ENCODE measurements around the gene RAP2C.

Gene RAP2C

GRCh38 chrX:132219343-132219768 is at the start of gene RAP2C:
RAP2C (minus strand) TSS chrX:132219447; CDS start chrX:132217268, 2,179 bp downstream.
- DNase-seq: peak; percentile 61

- no peak for DNase-seq
Measured at GRCh38 chrX:132267392-132267791, 48.1 kb upstream of the RAP2C start.

- no peak for DNase-seq
Measured at GRCh38 chrX:132266583-132267355, 47.5 kb upstream of the RAP2C start.

- no peak for DNase-seq
Measured at GRCh38 chrX:132263127-132263526, 43.9 kb upstream of the RAP2C start.

GRCh38 chrX:132258509-132258908 is 39.3 kb upstream of the RAP2C start:
- no peak for DNase-seq

- DNase-seq: no peak
Measured at GRCh38 chrX:132257116-132257515, 37.9 kb upstream of the RAP2C start.

- no peak for DNase-seq
Measured at GRCh38 chrX:132236121-132236520, 16.9 kb upstream of the RAP2C start.

- DNase-seq: no peak
Measured at GRCh38 chrX:132235488-132235887, 16.2 kb upstream of the RAP2C start.

- no peak for DNase-seq
Measured at GRCh38 chrX:132231587-132231986, 12.3 kb upstream of the RAP2C start.

- DNase-seq: no peak
Measured at GRCh38 chrX:132227383-132228112, 8.3 kb upstream of the RAP2C start.

- DNase-seq: peak in 1 of 2 experiments; percentile 21
Measured at GRCh38 chrX:132226169-132226568, 6.9 kb upstream of the RAP2C start.

GRCh38 chrX:132218100-132218812 is 991 bp downstream of the RAP2C start:
- peak; percentile 47 to 61 for DNase-seq

- DNase-seq: peak; percentile 50 to 62
Measured at GRCh38 chrX:132217203-132218073, 1.8 kb downstream of the RAP2C start.

GRCh38 chrX:132216806-132217202 is 2.4 kb downstream of the RAP2C start:
- peak in 1 of 2 experiments; percentile 15 for DNase-seq

- peak in 1 of 2 experiments; percentile 23 for DNase-seq
Measured at GRCh38 chrX:132216283-132216682, 3.0 kb downstream of the RAP2C start.

- DNase-seq: no peak
Measured at GRCh38 chrX:132214518-132214917, 4.7 kb downstream of the RAP2C start.

- DNase-seq: peak; percentile 43 to 44
Measured at GRCh38 chrX:132209527-132209926, 9.7 kb downstream of the RAP2C start.

- DNase-seq: no peak
Measured at GRCh38 chrX:132208422-132208821, 10.8 kb downstream of the RAP2C start.

- no peak for DNase-seq
Measured at GRCh38 chrX:132207996-132208395, 11.3 kb downstream of the RAP2C start.

- no peak for DNase-seq
Measured at GRCh38 chrX:132206259-132206658, 13.0 kb downstream of the RAP2C start.

GRCh38 chrX:132204629-132205028 is 14.6 kb downstream of the RAP2C start:
- DNase-seq: no peak

GRCh38 chrX:132200976-132201375 is 18.3 kb downstream of the RAP2C start:
- no peak for DNase-seq
